Middle frontal gyrus (tissue), 1 donor: Measurements from ENCODE around the gene CASTOR1.

Experiments
- DNase-seq: peaks from one replicate; pipeline ENCODE4 v3.0.0-alpha.2; 2015; ENCODE audit warnings: low spot score; ENCODE audit errors: extremely low spot score

Gene CASTOR1

GRCh38 chr22:30265823-30266444 is 23.4 kb downstream of the CASTOR1 start:
- DNase-seq = no peak

GRCh38 chr22:30265131-30265720 is 24.1 kb downstream of the CASTOR1 start:
- no peak for DNase-seq

GRCh38 chr22:30263883-30264282 is 25.4 kb downstream of the CASTOR1 start:
- no peak for DNase-seq

- peak; percentile 30 for DNase-seq
Observed at GRCh38 chr22:30262917-30263741, 26.2 kb downstream of the CASTOR1 start.

- no peak for DNase-seq
Observed at GRCh38 chr22:30262112-30262511, 27.2 kb downstream of the CASTOR1 start.

GRCh38 chr22:30261134-30261533 is 28.2 kb downstream of the CASTOR1 start:
- no peak for DNase-seq

- no peak for DNase-seq
Observed at GRCh38 chr22:30260682-30261081, 28.6 kb downstream of the CASTOR1 start.

GRCh38 chr22:30260276-30260675 is 29.0 kb downstream of the CASTOR1 start:
- no peak for DNase-seq

- no peak for DNase-seq
Observed at GRCh38 chr22:30254314-30254713, 35.0 kb downstream of the CASTOR1 start.

- DNase-seq = no peak
Observed at GRCh38 chr22:30253205-30253852, 36.0 kb downstream of the CASTOR1 start.

- no peak for DNase-seq
Observed at GRCh38 chr22:30252411-30253204, 36.7 kb downstream of the CASTOR1 start.

- DNase-seq = no peak
Observed at GRCh38 chr22:30251711-30252110, 37.6 kb downstream of the CASTOR1 start.

- no peak for DNase-seq
Observed at GRCh38 chr22:30250661-30251267, 38.5 kb downstream of the CASTOR1 start.

- no peak for DNase-seq
Observed at GRCh38 chr22:30250039-30250565, 39.2 kb downstream of the CASTOR1 start.

- DNase-seq = no peak
Observed at GRCh38 chr22:30249049-30250038, 40.0 kb downstream of the CASTOR1 start.

- no peak for DNase-seq
Observed at GRCh38 chr22:30248484-30248883, 40.8 kb downstream of the CASTOR1 start.

GRCh38 chr22:30247974-30248373 is 41.3 kb downstream of the CASTOR1 start:
- DNase-seq = no peak

GRCh38 chr22:30247561-30247960 is 41.7 kb downstream of the CASTOR1 start:
- no peak for DNase-seq

- DNase-seq = no peak
Observed at GRCh38 chr22:30246814-30247376, 42.4 kb downstream of the CASTOR1 start.
